IPS DF 4.7 (cell line): ENCODE data around the gene CDK11B.

Experiments
- DNase-seq: peaks from one replicate; pipeline ENCODE4 v3.0.0-alpha.2; 2013; ENCODE audit warnings: low spot score; ENCODE audit errors: extremely low read depth

CDK11B gene

GRCh38 chr1:1627829-1628753, 30.7 kb downstream of the CDK11B start:
- DNase-seq = no peak

GRCh38 chr1:1627261-1627828, 31.5 kb downstream of the CDK11B start:
- no peak for DNase-seq

GRCh38 chr1:1626207-1627141, 32.3 kb downstream of the CDK11B start:
- no peak for DNase-seq

- no peak for DNase-seq
Measured at GRCh38 chr1:1625824-1626206, 33.0 kb downstream of the CDK11B start.

- no peak for DNase-seq
Measured at GRCh38 chr1:1625404-1625775, 33.4 kb downstream of the CDK11B start.

- no peak for DNase-seq
Measured at GRCh38 chr1:1624443-1625403, 34.1 kb downstream of the CDK11B start.

GRCh38 chr1:1623631-1624442, 35.0 kb downstream of the CDK11B start:
- DNase-seq = no peak

GRCh38 chr1:1623181-1623630, 35.6 kb downstream of the CDK11B start:
- no peak for DNase-seq

GRCh38 chr1:1622788-1623094, 36.1 kb downstream of the CDK11B start:
- no peak for DNase-seq

- no peak for DNase-seq
Measured at GRCh38 chr1:1622010-1622787, 36.6 kb downstream of the CDK11B start.

- no peak for DNase-seq
Measured at GRCh38 chr1:1621173-1622009, 37.4 kb downstream of the CDK11B start.

GRCh38 chr1:1620433-1621139, 38.2 kb downstream of the CDK11B start:
- no peak for DNase-seq

- no peak for DNase-seq
Measured at GRCh38 chr1:1619917-1620361, 38.9 kb downstream of the CDK11B start.

- no peak for DNase-seq
Measured at GRCh38 chr1:1618396-1619068, 40.3 kb downstream of the CDK11B start.

GRCh38 chr1:1617925-1618324, 40.9 kb downstream of the CDK11B start:
- no peak for DNase-seq

- no peak for DNase-seq
Measured at GRCh38 chr1:1617516-1617915, 41.3 kb downstream of the CDK11B start.

- no peak for DNase-seq
Measured at GRCh38 chr1:1616838-1617237, 42.0 kb downstream of the CDK11B start.
